ENCODE measurements around the gene FXR2. TPM values are rescaled to one million over a fixed set of nuclear protein-coding genes. Genes with fewer than 3 reads are reported as not detected.

Gene FXR2
- total and polyA plus RNA-seq, 9 of the 15 experiments (the other 6 are each of a cell fraction or from before 2014, with no cell fraction given), result 2.0 to 49.3 (median 24.5) TPM

DNA sequence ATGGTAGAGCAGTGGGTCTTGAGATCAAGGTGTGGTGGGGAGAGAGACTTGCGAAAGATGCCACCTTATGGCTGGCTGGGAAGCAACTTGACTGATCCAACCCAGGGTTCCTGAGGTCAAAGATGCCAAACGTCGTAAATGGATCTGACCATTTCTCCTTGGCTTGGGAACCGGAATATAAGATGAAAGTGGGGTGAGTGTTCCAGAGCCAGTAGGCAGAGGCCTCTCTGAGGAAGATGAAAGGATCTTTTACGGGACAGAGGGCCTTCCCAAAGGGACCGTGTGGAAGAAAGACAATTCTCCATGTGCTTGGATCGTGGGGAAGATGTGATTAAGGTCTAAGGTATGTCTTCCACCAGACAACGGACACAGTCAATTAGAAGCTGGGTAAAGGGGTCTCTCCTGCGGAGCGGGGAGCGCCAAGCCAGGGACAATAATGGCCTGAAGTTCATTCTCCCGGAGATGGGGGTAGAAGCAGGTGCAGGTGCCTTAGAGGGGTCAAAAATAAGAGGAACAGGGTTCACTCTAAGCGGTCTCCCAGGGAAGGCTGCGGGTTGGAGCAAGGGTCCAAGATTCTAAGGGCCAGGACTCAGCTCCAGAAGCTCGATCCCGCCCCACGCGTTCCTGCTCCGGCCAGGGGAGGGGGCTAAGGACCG lies 800 bp downstream of the FXR2 start:
- Histone ChIP-seq H3K9me1 (ENCODE audit: control insufficient read depth, insufficient read depth, low read length) (peaks cover 6% of the 10 kb centered on the region), H3K9me3 (replicated peaks; ENCODE audit: control insufficient read depth, insufficient read depth, low read depth, low read length) (no peaks in the 10 kb centered on the region), H3K9ac (ENCODE audit: insufficient read depth in 1 of 2, low read depth in 2 of 2, low read length in 2 of 2) (peak overlapping the region; percentile 80 to 96), H3K4me1 (replicated peaks in 1 of 2; ENCODE audit: control insufficient read depth in 2 of 2, insufficient read depth in 2 of 2, low read length in 2 of 2) (peaks cover 16 to 27% of the 10 kb centered on the region in 2 experiments; a peak in 4 of 5 replicates), H3K4me2 (ENCODE audit: insufficient read depth, low read length) (peak overlapping the region; percentile 82), H4K20me1 (replicated peaks; ENCODE audit: control insufficient read depth, insufficient read depth, low read length) (no peaks in the 10 kb centered on the region; the same call in 1 of the 2 replicates), H3K27me3 (ENCODE audit: control insufficient read depth in 2 of 2, insufficient read depth in 2 of 2, low read length in 2 of 2) (no peaks in the 10 kb centered on the region), H3K4me3 (peak overlapping the region; percentile 81), H3K36me3 (ENCODE audit: control insufficient read depth, insufficient read depth, low read length) (peaks cover 14% of the 10 kb centered on the region; the same call in 2 of the 3 replicates), H3K27ac (ENCODE audit: extremely low read depth, low read depth, low read length) (peak overlapping the region; percentile 80), H2AFZ (ENCODE audit: low read depth, low read length) (peak overlapping the region; percentile 4; the same call in 1 of the 2 replicates), H3K79me2 (ENCODE audit: control insufficient read depth, insufficient read depth, low read length) (peaks cover 51% of the 10 kb centered on the region)
- ATAC-seq, result no peak
- CTCF ChIA-PET (ENCODE audit: low intra/inter-chr PET ratio), result no interaction called here
- in situ Hi-C loops (cut with MboI), result no loop called here
- 0% methylated on average over 12 of the region's 20 CpGs for WGBS (ENCODE audit: insufficient coverage, low coverage, missing lambda C conversion rate)
- intact Hi-C loops (cut with micrococcal nuclease), result no loop called here
- TSS peak; percentile 54 for BruUV-seq (replicated peaks)
- POLR2A ChIA-PET, result interaction anchor here (0.8 to 4.0 kb wide), 4 partner anchors 23 to 245 kb away, joined by 3 to 28 read pairs (median 4); partner anchors contain the start of genes MPDU1 and TP53
- FAIRE-seq, result peak; percentile 54
- DNase-seq (ENCODE audit: extremely low read depth in 1 of 4, low spot score in 3 of 4), result no peak
- TF ChIP-seq CHD1 (IDR thresholded peaks at IDR 0.05; ENCODE audit: low read length) (peak; percentile 39), C11orf30 (IDR thresholded peaks at IDR 0.05; ENCODE audit: low read depth) (no peak), SAP30 (IDR thresholded peaks at IDR 0.05; ENCODE audit: borderline replicate concordance, insufficient read depth, low read depth, low read length, poor library complexity, severe bottlenecking) (peak; percentile 60), ZC3H11A (IDR thresholded peaks at IDR 0.05; ENCODE audit: low read depth, low read length) (no peak), ARID2 (IDR thresholded peaks at IDR 0.05) (0 out of 2 replicates have a peak, but pooled peaks have one; percentile 26), CEBPB (tag; IDR thresholded peaks at IDR 0.05) (peak; percentile 37; the same call in 1 of the 2 replicates), NEUROD1 (IDR thresholded peaks at IDR 0.05; ENCODE audit: borderline replicate concordance, low read depth, low read length, partially characterized antibody) (no peak), BCL6 (CRISPR knock-in tag; IDR thresholded peaks at IDR 0.05) (no peak), ZBTB40 (IDR thresholded peaks at IDR 0.05) (0 out of 2 replicates have a peak, but pooled peaks have one; percentile 34), ZBTB40 (CRISPR knock-in tag; IDR thresholded peaks at IDR 0.05) (no peak), THRA (IDR thresholded peaks at IDR 0.05) (no peak)

All from K562 (cell line).